SK-N-SH (cell line): Measurements from ENCODE around the gene GPM6B. TPM values are rescaled to one million over a fixed set of nuclear protein-coding genes. Genes with fewer than 3 reads are reported as not detected.

Experiments used
- CTCF ChIA-PET: fragments of 300-600, 350-600 bp; formaldehyde crosslinking; extraction: SDS; loops from one replicate; lab custom pipeline; 2021; lab: Yijun Ruan, JAX
- POLR2A ChIA-PET: fragments of 350-600 bp; sonication (Branson Sonifier 250); formaldehyde crosslinking; extraction: SDS; loops from one replicate; lab custom pipeline; 2020; ENCODE audit warnings: antibody characterized with exemption, inconsistent platforms; lab: Yijun Ruan, JAX
- DNase-seq: peaks from one replicate; pipeline ENCODE4 v3.0.0; 2012
- H2AFZ ChIP-seq: fragments of 200-600 bp; sonication (generic); 2 replicates; pipeline ENCODE4 v1.8.1; 2016; ENCODE audit warnings: antibody characterized with exemption, mild to moderate bottlenecking, low read depth
- H3F3A ChIP-seq: fragments of 200-600 bp; sonication (generic); replicated peaks from 2 replicates; pipeline ENCODE3; 2016; ENCODE audit warnings: antibody characterized with exemption, mild to moderate bottlenecking; ENCODE audit not compliant: insufficient read depth
- H3K27ac ChIP-seq, 2 experiments: fragments of 200-500 bp in 1 of 2; fragments of 200-600 bp in 1 of 2; sonication (Bioruptor generic) in 1 of 2; sonication (generic), shearing (Covaris generic) in 1 of 2; 2 replicates each; pipeline versions ENCODE4 v1.5.1 to v1.6.1; 2014 to 2016; ENCODE audit warnings: low read depth in 2 of 2, inconsistent platforms in 1 of 2, low read length in 1 of 2, mild to moderate bottlenecking in 1 of 2, mixed read lengths in 1 of 2
- H3K27me3 ChIP-seq: fragments of 200-600 bp; sonication (generic), shearing (Covaris generic); 2 replicates; pipeline ENCODE4 v1.6.1; 2016; ENCODE audit warnings: mixed run types; ENCODE audit not compliant: insufficient read depth
- H3K36me3 ChIP-seq, 2 experiments: fragments of 200-500 bp in 1 of 2; fragments of 200-600 bp in 1 of 2; sonication (Bioruptor generic) in 1 of 2; sonication (generic) in 1 of 2; replicated peaks in 1 of 2; 2 replicates each; pipeline versions ENCODE3 to v1.5.1; 2014 to 2016; ENCODE audit warnings: low read length in 1 of 2, mild to moderate bottlenecking in 1 of 2; ENCODE audit not compliant: insufficient read depth in 2 of 2, control insufficient read depth in 1 of 2
- H3K4me1 ChIP-seq, 2 experiments: fragments of 200-500 bp in 1 of 2; fragments of 200-600 bp in 1 of 2; sonication (Bioruptor generic) in 1 of 2; sonication (generic), shearing (Covaris generic) in 1 of 2; 2 replicates each; pipeline versions ENCODE4 v1.5.1 to v1.6.1; 2014 to 2016; ENCODE audit warnings: low read depth in 1 of 2, low read length in 1 of 2, mixed run types in 1 of 2; ENCODE audit not compliant: insufficient read depth in 2 of 2, control insufficient read depth in 1 of 2
- H3K4me2 ChIP-seq: fragments of 200-600 bp; sonication (generic), shearing (Covaris generic); 2 replicates; pipeline ENCODE4 v1.6.1; 2017; ENCODE audit warnings: mixed run types
- H3K4me3 ChIP-seq, 2 experiments: fragments of 200-500 bp in 1 of 2; fragments of 200-600 bp in 1 of 2; sonication (Bioruptor generic) in 1 of 2; sonication (generic), shearing (Covaris generic) in 1 of 2; 2 replicates each; pipeline versions ENCODE4 v1.5.1 to v1.8.1; 2014 to 2016; ENCODE audit warnings: low read depth in 2 of 2, inconsistent platforms in 1 of 2, low read length in 1 of 2, mild to moderate bottlenecking in 1 of 2, mixed read lengths in 1 of 2, moderate library complexity in 1 of 2
- H3K79me2 ChIP-seq: fragments of 200-600 bp; sonication (generic); 2 replicates; pipeline ENCODE4 v1.8.1; 2017; ENCODE audit warnings: mild to moderate bottlenecking; ENCODE audit not compliant: insufficient read depth
- H3K9ac ChIP-seq: fragments of 200-600 bp; sonication (generic); 2 replicates; pipeline ENCODE4 v1.6.1; 2017; ENCODE audit warnings: mixed run types
- H3K9me2 ChIP-seq: fragments of 200-600 bp; sonication (generic); 2 replicates; pipeline ENCODE4 v1.6.1; 2017; ENCODE audit warnings: mixed run types
- H3K9me3 ChIP-seq: fragments of 200-600 bp; sonication (generic); 2 replicates; pipeline ENCODE4 v1.6.1; 2017; ENCODE audit warnings: mixed run types, mild to moderate bottlenecking, moderate library complexity
- H4K20me1 ChIP-seq: fragments of 200-600 bp; sonication (generic); 2 replicates; pipeline ENCODE4 v1.6.1; 2017; ENCODE audit warnings: mild to moderate bottlenecking, mixed run types; ENCODE audit not compliant: insufficient read depth
- CHD2 ChIP-seq: fragments of 150-350 bp; IDR thresholded peaks from 2 replicates; pipeline ENCODE4 v1.6.1; 2018; ENCODE audit warnings: low read length; ENCODE audit not compliant: partially characterized antibody
- CTCF ChIP-seq: fragments of 200-600 bp; sonication (generic); IDR thresholded peaks from 2 replicates; pipeline ENCODE4 v1.6.1; 2017; ENCODE audit warnings: antibody characterized with exemption, mild to moderate bottlenecking, moderate library complexity
- EZH2phosphoT487 ChIP-seq: fragments of 200-600 bp; sonication (generic); IDR thresholded peaks from 2 replicates; pipeline ENCODE4 v1.6.1; 2017; ENCODE audit warnings: low read depth, mixed run types, mild to moderate bottlenecking, antibody characterized with exemption, moderate library complexity, borderline replicate concordance
- FOXJ3 ChIP-seq: sonication (generic); formaldehyde crosslinking; IDR thresholded peaks from 2 replicates; pipeline ENCODE4 v1.5.1; 2020; ENCODE audit warnings: mild to moderate bottlenecking, missing genetic modification reagents
- GATA2 ChIP-seq: sonication (generic); formaldehyde crosslinking; IDR thresholded peaks from 2 replicates; pipeline ENCODE4 v1.5.0; 2020; ENCODE audit warnings: mild to moderate bottlenecking, missing genetic modification reagents
- JUND ChIP-seq: IDR thresholded peaks from 2 replicates; pipeline ENCODE4 v1.4.0; 2012
- MAX ChIP-seq: IDR thresholded peaks from 2 replicates; pipeline ENCODE4 v1.4.0; 2012; ENCODE audit warnings: low read depth
- MEF2A ChIP-seq: IDR thresholded peaks from 2 replicates; pipeline ENCODE4 v1.4.0; 2012; ENCODE audit warnings: low read depth, borderline replicate concordance
- NFIC ChIP-seq: IDR thresholded peaks from 2 replicates; pipeline ENCODE4 v1.4.0; 2012; ENCODE audit warnings: borderline replicate concordance
- PBX3 ChIP-seq: IDR thresholded peaks from 2 replicates; pipeline ENCODE4; 2012
- RXRA ChIP-seq: IDR thresholded peaks from 2 replicates; pipeline ENCODE4 v1.4.0; 2012; ENCODE audit warnings: low read depth, mild to moderate bottlenecking, borderline replicate concordance
- SIN3A ChIP-seq: IDR thresholded peaks from 2 replicates; pipeline ENCODE4 v1.6.1; 2012; ENCODE audit warnings: low read depth, mild to moderate bottlenecking, low read length, moderate library complexity, borderline replicate concordance
- TAF1 ChIP-seq: IDR thresholded peaks from 2 replicates; pipeline ENCODE4 v1.6.1; 2012; ENCODE audit warnings: low read depth, mild to moderate bottlenecking, low read length, moderate library complexity, borderline replicate concordance
- TCF12 ChIP-seq: IDR thresholded peaks from 2 replicates; pipeline ENCODE4 v1.4.0; 2012
- USF1 ChIP-seq: IDR thresholded peaks from 2 replicates; pipeline ENCODE4 v1.4.0; 2012; ENCODE audit warnings: low read depth, borderline replicate concordance
- USF2 ChIP-seq: fragments of 150-350 bp; IDR thresholded peaks from 2 replicates; pipeline ENCODE4 v1.6.1; 2017; ENCODE audit warnings: antibody characterized with exemption, low read length, low read depth, borderline replicate concordance
- YY1 ChIP-seq: IDR thresholded peaks from 2 replicates; pipeline ENCODE4 v1.4.0; 2012; ENCODE audit warnings: low read depth, mild to moderate bottlenecking
- WGBS: methylation state at CpG from one replicate; pipeline ENCODE4 v1.1.6; 2017; ENCODE audit warnings: low lambda C conversion rate; 5-methylcytosine and 5-hydroxymethylcytosine counted together
- polyA plus RNA-seq, 3 experiments: library from polyadenylated mRNA; depleted of rRNA; stranded (reverse); fragments of >200 nt; gene quantifications; 2 replicates each; pipeline ENCODE4 v1.2.3, GENCODE V29; 2012

GPM6B gene
- polyA plus RNA-seq, 1 of the 3 experiments (the other 2 are of a cell fraction), result 1.2 TPM

GRCh38 chrX:13852001-13852695, 35.3 kb upstream of the GPM6B start:
- Histone ChIP-seq H2AFZ (no peak overlapping the region), H4K20me1 (no peaks in the 10 kb centered on the region), H3K9me2 (no peaks in the 10 kb centered on the region), H3K9me3 (no peaks in the 10 kb centered on the region), H3K4me2 (no peak overlapping the region), H3K27ac (no peak overlapping the region), H3K79me2 (no peaks in the 10 kb centered on the region), H3K9ac (no peak overlapping the region), H3K4me3 (no peak overlapping the region), H3K36me3 (no peaks in the 10 kb centered on the region), H3K27me3 (no peaks in the 10 kb centered on the region; the same call in 1 of the 2 replicates)
- WGBS, result 21% methylated on average over 4 of the region's 4 CpGs
- POLR2A ChIA-PET, result no interaction called here
- no peak for DNase-seq
- TF ChIP-seq PBX3 (no peak), CTCF (peak; percentile 13; the same call in 1 of the 2 replicates), TCF12 (no peak), JUND (no peak), FOXJ3 (CRISPR knock-in tag) (no peak), NFIC (no peak), GATA2 (no peak)
- TF ChIP-seq, all 33 proteins: peak for 1
- CTCF ChIA-PET, result interaction anchor here (1.2 kb wide), 1 partner anchor 12 kb away, joined by 5 read pairs; no protein-coding TSS in a partner anchor
- Histone ChIP-seq H3K4me1 (no peaks in the 10 kb centered on the region), H3F3A (no peaks in the 10 kb centered on the region)

- ChIA-PET POLR2A (no interaction called here), CTCF (no interaction called here)
- Histone ChIP-seq H3K27ac (no peak overlapping the region), H3K9ac (no peak overlapping the region), H3K4me2 (no peak overlapping the region), H2AFZ (no peak overlapping the region), H3K9me2 (no peaks in the 10 kb centered on the region), H3K4me3 (no peak overlapping the region), H3K27me3 (no peaks in the 10 kb centered on the region), H3K79me2 (no peaks in the 10 kb centered on the region), H3F3A (no peaks in the 10 kb centered on the region), H4K20me1 (no peaks in the 10 kb centered on the region), H3K4me1 (no peaks in the 10 kb centered on the region), H3K36me3 (no peaks in the 10 kb centered on the region), H3K9me3 (no peaks in the 10 kb centered on the region)
- no peak for DNase-seq
- WGBS, result 27% methylated on average over 8 of the region's 8 CpGs
- TF ChIP-seq YY1 (no peak), CHD2 (no peak), JUND (no peak), GATA2 (no peak), MAX (no peak), FOXJ3 (CRISPR knock-in tag) (no peak), TCF12 (no peak), MEF2A (no peak), USF1 (no peak), USF2 (no peak), PBX3 (no peak), RXRA (no peak), TAF1 (no peak), SIN3A (no peak), EZH2phosphoT487 (no peak)
Observed at GRCh38 chrX:13845721-13846378, 29.0 kb upstream of the GPM6B start.
